Spleen (tissue), 11 donors: ENCODE data around the gene CEACAM5. TPM values are rescaled to one million over a fixed set of nuclear protein-coding genes. Genes with fewer than 3 reads are reported as not detected.

Experiments
- DNase-seq: peaks from one replicate; pipeline ENCODE4 v3.0.0-alpha.2; 2020
- H3K27ac ChIP-seq, 8 donors: fragments of 200-600 bp; sonication (generic) in 7 of 8; 1 replicate in 4 of 8; 2 replicates in 4 of 8; pipeline versions ENCODE4 v1.5.0 to v1.8.0; 2016 to 2021; ENCODE audit warnings: inconsistent platforms in 4 of 8, mild to moderate bottlenecking in 4 of 8, moderate library complexity in 1 of 8
- H3K27me3 ChIP-seq, 7 donors: fragments of 200-600 bp; sonication (generic) in 6 of 7; replicated peaks in 1 of 7; 1 replicate in 4 of 7; 2 replicates in 3 of 7; pipeline versions ENCODE4 v1.5.0 to v1.8.0; 2016 to 2021; ENCODE audit warnings: inconsistent platforms in 3 of 7, mild to moderate bottlenecking in 1 of 7
- H3K36me3 ChIP-seq, 6 donors: fragments of 200-600 bp; sonication (generic) in 5 of 6; 1 replicate in 4 of 6; 2 replicates in 2 of 6; pipeline versions ENCODE4 v1.5.0 to v1.8.0; 2016 to 2021; ENCODE audit warnings: inconsistent platforms in 2 of 6
- H3K4me1 ChIP-seq, 6 donors: fragments of 200-600 bp; sonication (generic) in 5 of 6; 1 replicate in 3 of 6; 2 replicates in 3 of 6; pipeline versions ENCODE4 v1.5.0 to v1.8.0; 2016 to 2021; ENCODE audit warnings: inconsistent platforms in 3 of 6
- H3K4me3 ChIP-seq, 8 donors: fragments of 200-600 bp; sonication (generic) in 7 of 8; 1 replicate in 4 of 8; 2 replicates in 4 of 8; pipeline versions ENCODE4 v1.5.0 to v1.8.0; 2016 to 2021; ENCODE audit warnings: inconsistent platforms in 4 of 8, mild to moderate bottlenecking in 4 of 8, moderate library complexity in 2 of 8
- H3K9me3 ChIP-seq, 8 donors: fragments of 200-600 bp; sonication (generic) in 7 of 8; 1 replicate in 4 of 8; 2 replicates in 4 of 8; pipeline versions ENCODE4 v1.5.0 to v1.8.0; 2016 to 2021; ENCODE audit warnings: inconsistent platforms in 4 of 8
- POLR2A ChIP-seq, 3 donors: fragments of 450-650 bp; IDR thresholded peaks; one replicate each; pipeline ENCODE4 v1.5.1; 2017; ENCODE audit warnings: antibody characterized with exemption in 3 of 3, mild to moderate bottlenecking in 1 of 3
- POLR2AphosphoS5 ChIP-seq, 3 donors: sonication (generic); formaldehyde crosslinking; IDR thresholded peaks; one replicate each; pipeline ENCODE4 v1.5.1; 2017; ENCODE audit warnings: antibody characterized with exemption in 3 of 3
- WGBS, 5 donors: extraction: QIAGEN DNeasy Blood & Tissue Kit in 3 of 5; methylation state at CpG; one replicate each; pipeline versions ENCODE4 v1.1.5 to v1.1.7; 2013 to 2018; 5-methylcytosine and 5-hydroxymethylcytosine counted together
- intact Hi-C: fragments of 100-400 bp; cut with DNase I; formaldehyde crosslinking; loops from one replicate; pipeline ENCODE4 v1.15.0; 2023; ENCODE audit warnings: low total_unique reads
- polyA plus RNA-seq, 3 donors: library from polyadenylated mRNA; stranded (reverse); fragments of 200-250 nt; gene quantifications; one replicate each; pipeline ENCODE4 v1.2.1, GENCODE V29; 2013
- total RNA-seq, 7 donors: library from RNA; depleted of rRNA in 3 of 7; stranded (reverse); fragments of >200 nt in 3 of 7; fragmentation: NEBNext Ultra II Directional in 4 of 7; extraction: Animal tissue kit (Norgen Biotek cat#: 25700) in 4 of 7; gene quantifications; one replicate each; pipeline versions ENCODE4 v1.1.0 to v1.2.1, GENCODE V29; 2016 to 2021
- TF ChIP-seq, protein P1 (sequence below), 11 experiments: fragments of 200-600 bp in 7 of 11; fragments of 450-650 bp in 4 of 11; sonication (generic) in 4 of 11; IDR thresholded peaks in 8 of 11; conservative IDR thresholded peaks in 3 of 11; 1 replicate in 7 of 11; 2 replicates in 4 of 11; pipeline versions ENCODE4 v1.4.0 to v1.8.0; 2016 to 2021; ENCODE audit warnings: antibody characterized with exemption in 11 of 11, inconsistent platforms in 4 of 11, mild to moderate bottlenecking in 1 of 11
- donor health status: healthy with polysubstance abuse.
- donor health status: DM: no; HTN: no; CAD: no; lungs with moderate emphysema.
- donor health status: DM: no; HTN: no; CAD: no.
- donor health status: Bipolar disorder and iron deficiency.
- donor health status: healthy.
- donor health status: DM: no; HTN: no; CAD: no.
- donor health status: DM: yes; HTN: yes; CAD: no.

Gene CEACAM5
- total and polyA plus RNA-seq, 10 donors: 0.60 to 0.61 TPM; not detected in 8

GRCh38 chr19:41711376-41712261 is 3.2 kb downstream of the CEACAM5 start:
- H3K9me3 ChIP-seq: no peaks in the 10 kb centered on the region
- 82 to 89% (median 86%) methylated on average over 13 of the region's 13 CpGs for WGBS, 5 donors
- peaks cover 0 to 7% (median 4%) of the 10 kb centered on the region in 6 donors for H3K4me1 ChIP-seq
- peaks cover 0 to 71% (median 0%) of the 10 kb centered on the region in 7 donors for H3K27me3 ChIP-seq
- no peak for TF ChIP-seq POLR2AphosphoS5 (IDR thresholded peaks at IDR 0.05)
- TF ChIP-seq, protein P1, sequence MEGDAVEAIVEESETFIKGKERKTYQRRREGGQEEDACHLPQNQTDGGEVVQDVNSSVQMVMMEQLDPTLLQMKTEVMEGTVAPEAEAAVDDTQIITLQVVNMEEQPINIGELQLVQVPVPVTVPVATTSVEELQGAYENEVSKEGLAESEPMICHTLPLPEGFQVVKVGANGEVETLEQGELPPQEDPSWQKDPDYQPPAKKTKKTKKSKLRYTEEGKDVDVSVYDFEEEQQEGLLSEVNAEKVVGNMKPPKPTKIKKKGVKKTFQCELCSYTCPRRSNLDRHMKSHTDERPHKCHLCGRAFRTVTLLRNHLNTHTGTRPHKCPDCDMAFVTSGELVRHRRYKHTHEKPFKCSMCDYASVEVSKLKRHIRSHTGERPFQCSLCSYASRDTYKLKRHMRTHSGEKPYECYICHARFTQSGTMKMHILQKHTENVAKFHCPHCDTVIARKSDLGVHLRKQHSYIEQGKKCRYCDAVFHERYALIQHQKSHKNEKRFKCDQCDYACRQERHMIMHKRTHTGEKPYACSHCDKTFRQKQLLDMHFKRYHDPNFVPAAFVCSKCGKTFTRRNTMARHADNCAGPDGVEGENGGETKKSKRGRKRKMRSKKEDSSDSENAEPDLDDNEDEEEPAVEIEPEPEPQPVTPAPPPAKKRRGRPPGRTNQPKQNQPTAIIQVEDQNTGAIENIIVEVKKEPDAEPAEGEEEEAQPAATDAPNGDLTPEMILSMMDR (IDR thresholded peaks at IDR 0.05 in 8 of 11, conservative IDR thresholded peaks at IDR 0.05 in 3 of 11): no peak
- TF ChIP-seq POLR2A (IDR thresholded peaks at IDR 0.05): no peak
- H3K4me3 ChIP-seq: no peak overlapping the region
- intact Hi-C loops: no loop called here
- no peak overlapping the region for H3K27ac ChIP-seq
- H3K36me3 ChIP-seq: no peaks in the 10 kb centered on the region
- DNase-seq: no peak

DNA sequence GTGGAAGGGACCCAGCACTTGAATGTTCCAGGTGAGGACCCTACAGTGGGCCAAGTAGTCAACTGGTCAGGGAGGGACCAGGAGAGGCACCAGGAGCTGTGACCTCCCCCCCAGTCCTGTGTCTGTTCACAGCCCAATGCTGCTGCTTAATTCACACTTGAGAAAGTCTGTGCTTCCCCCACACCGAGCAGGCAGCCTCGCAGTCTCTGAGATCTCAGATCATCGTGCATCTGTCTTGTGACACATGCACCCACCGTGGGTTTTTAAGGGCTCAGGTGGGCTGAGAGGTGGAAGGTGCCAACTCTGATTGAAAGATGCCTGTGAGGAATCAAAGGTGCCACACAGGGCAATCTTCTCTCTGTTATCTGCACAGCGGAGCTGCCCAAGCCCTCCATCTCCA is 6.2 kb downstream of the CEACAM5 start:
- intact Hi-C loops: no loop called here
- TF ChIP-seq POLR2A (IDR thresholded peaks at IDR 0.05) (no peak), POLR2AphosphoS5 (IDR thresholded peaks at IDR 0.05) (no peak)
- TF ChIP-seq, protein P1 (IDR thresholded peaks at IDR 0.05 in 8 of 11, conservative IDR thresholded peaks at IDR 0.05 in 3 of 11): no peak
- Histone ChIP-seq H3K27ac (no peak overlapping the region), H3K27me3 (peaks cover 0 to 77% (median 0%) of the 10 kb centered on the region in 7 donors), H3K9me3 (no peaks in the 10 kb centered on the region), H3K36me3 (no peaks in the 10 kb centered on the region), H3K4me1 (no peaks in the 10 kb centered on the region), H3K4me3 (no peak overlapping the region)
- DNase-seq: no peak
- WGBS, 5 donors: 69 to 88% (median 77%) methylated on average over 5 of the region's 5 CpGs

GRCh38 chr19:41718761-41719160 is 10.3 kb downstream of the CEACAM5 start:
- intact Hi-C loops: no loop called here

DNA sequence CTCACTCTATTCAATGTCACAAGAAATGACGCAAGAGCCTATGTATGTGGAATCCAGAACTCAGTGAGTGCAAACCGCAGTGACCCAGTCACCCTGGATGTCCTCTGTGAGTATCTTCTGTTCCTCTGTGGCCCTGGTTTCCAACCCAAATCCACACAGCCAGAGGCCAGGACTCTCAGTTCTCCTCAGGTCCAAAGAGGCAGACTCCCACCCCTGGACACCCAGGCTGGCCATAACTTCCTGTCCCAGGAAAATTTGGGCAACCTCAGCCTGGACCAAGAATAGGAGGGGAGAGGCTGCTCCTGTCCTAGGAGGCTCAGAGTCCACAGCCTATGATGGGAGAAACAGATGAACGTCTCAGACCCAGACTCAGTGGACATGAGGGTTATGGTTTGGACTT is 11.7 kb downstream of the CEACAM5 start:
- Histone ChIP-seq H3K4me3 (no peak overlapping the region), H3K9me3 (no peaks in the 10 kb centered on the region), H3K4me1 (no peaks in the 10 kb centered on the region), H3K27me3 (peaks cover 0 to 75% (median 0%) of the 10 kb centered on the region in 7 donors), H3K27ac (no peak overlapping the region), H3K36me3 (no peaks in the 10 kb centered on the region)
- no peak for TF ChIP-seq POLR2A (IDR thresholded peaks at IDR 0.05)
- TF ChIP-seq, protein P1 (IDR thresholded peaks at IDR 0.05 in 8 of 11, conservative IDR thresholded peaks at IDR 0.05 in 3 of 11): no peak
- TF ChIP-seq POLR2AphosphoS5 (IDR thresholded peaks at IDR 0.05): no peak
- DNase-seq: no peak
- WGBS, 5 donors: 80 to 96% (median 88%) methylated on average over 3 of the region's 3 CpGs
- intact Hi-C loops: no loop called here

More at GRCh38 chr19:41718761-41719160, 10.3 kb downstream of the CEACAM5 start:
- TF ChIP-seq, protein P1 (IDR thresholded peaks at IDR 0.05 in 8 of 11, conservative IDR thresholded peaks at IDR 0.05 in 3 of 11): no peak
- no peak for TF ChIP-seq POLR2A (IDR thresholded peaks at IDR 0.05)
- no peak for TF ChIP-seq POLR2AphosphoS5 (IDR thresholded peaks at IDR 0.05)
- Histone ChIP-seq H3K27me3 (peaks cover 0 to 82% (median 0%) of the 10 kb centered on the region in 7 donors), H3K9me3 (no peaks in the 10 kb centered on the region), H3K36me3 (no peaks in the 10 kb centered on the region), H3K4me1 (no peaks in the 10 kb centered on the region), H3K4me3 (no peak overlapping the region), H3K27ac (no peak overlapping the region)
- no peak for DNase-seq
- WGBS, 5 donors: 67 to 87% (median 80%) methylated on average over 6 of the region's 6 CpGs
